SK-N-SH (cell line): Measurements from ENCODE around the gene CEP250. TPM values are rescaled to one million over a fixed set of nuclear protein-coding genes. Genes with fewer than 3 reads are reported as not detected.

Experiments
- CTCF ChIA-PET: fragments of 300-600, 350-600 bp; formaldehyde crosslinking; extraction: SDS; loops from one replicate; lab custom pipeline; 2021; lab: Yijun Ruan, JAX
- POLR2A ChIA-PET: fragments of 350-600 bp; sonication (Branson Sonifier 250); formaldehyde crosslinking; extraction: SDS; loops from one replicate; lab custom pipeline; 2020; ENCODE audit warnings: antibody characterized with exemption, inconsistent platforms; lab: Yijun Ruan, JAX
- DNase-seq: peaks from one replicate; pipeline ENCODE4 v3.0.0; 2012
- H2AFZ ChIP-seq: fragments of 200-600 bp; sonication (generic); 2 replicates; pipeline ENCODE4 v1.8.1; 2016; ENCODE audit warnings: antibody characterized with exemption, mild to moderate bottlenecking, low read depth
- H3F3A ChIP-seq: fragments of 200-600 bp; sonication (generic); replicated peaks from 2 replicates; pipeline ENCODE3; 2016; ENCODE audit warnings: antibody characterized with exemption, mild to moderate bottlenecking; ENCODE audit not compliant: insufficient read depth
- H3K27ac ChIP-seq, 2 experiments: fragments of 200-500 bp in 1 of 2; fragments of 200-600 bp in 1 of 2; sonication (Bioruptor generic) in 1 of 2; sonication (generic), shearing (Covaris generic) in 1 of 2; 2 replicates each; pipeline versions ENCODE4 v1.5.1 to v1.6.1; 2014 to 2016; ENCODE audit warnings: low read depth in 2 of 2, inconsistent platforms in 1 of 2, low read length in 1 of 2, mild to moderate bottlenecking in 1 of 2, mixed read lengths in 1 of 2
- H3K27me3 ChIP-seq: fragments of 200-600 bp; sonication (generic), shearing (Covaris generic); 2 replicates; pipeline ENCODE4 v1.6.1; 2016; ENCODE audit warnings: mixed run types; ENCODE audit not compliant: insufficient read depth
- H3K36me3 ChIP-seq, 2 experiments: fragments of 200-500 bp in 1 of 2; fragments of 200-600 bp in 1 of 2; sonication (Bioruptor generic) in 1 of 2; sonication (generic) in 1 of 2; replicated peaks in 1 of 2; 2 replicates each; pipeline versions ENCODE3 to v1.5.1; 2014 to 2016; ENCODE audit warnings: low read length in 1 of 2, mild to moderate bottlenecking in 1 of 2; ENCODE audit not compliant: insufficient read depth in 2 of 2, control insufficient read depth in 1 of 2
- H3K4me1 ChIP-seq, 2 experiments: fragments of 200-500 bp in 1 of 2; fragments of 200-600 bp in 1 of 2; sonication (Bioruptor generic) in 1 of 2; sonication (generic), shearing (Covaris generic) in 1 of 2; 2 replicates each; pipeline versions ENCODE4 v1.5.1 to v1.6.1; 2014 to 2016; ENCODE audit warnings: low read depth in 1 of 2, low read length in 1 of 2, mixed run types in 1 of 2; ENCODE audit not compliant: insufficient read depth in 2 of 2, control insufficient read depth in 1 of 2
- H3K4me2 ChIP-seq: fragments of 200-600 bp; sonication (generic), shearing (Covaris generic); 2 replicates; pipeline ENCODE4 v1.6.1; 2017; ENCODE audit warnings: mixed run types
- H3K4me3 ChIP-seq, 2 experiments: fragments of 200-500 bp in 1 of 2; fragments of 200-600 bp in 1 of 2; sonication (Bioruptor generic) in 1 of 2; sonication (generic), shearing (Covaris generic) in 1 of 2; 2 replicates each; pipeline versions ENCODE4 v1.5.1 to v1.8.1; 2014 to 2016; ENCODE audit warnings: low read depth in 2 of 2, inconsistent platforms in 1 of 2, low read length in 1 of 2, mild to moderate bottlenecking in 1 of 2, mixed read lengths in 1 of 2, moderate library complexity in 1 of 2
- H3K79me2 ChIP-seq: fragments of 200-600 bp; sonication (generic); 2 replicates; pipeline ENCODE4 v1.8.1; 2017; ENCODE audit warnings: mild to moderate bottlenecking; ENCODE audit not compliant: insufficient read depth
- H3K9ac ChIP-seq: fragments of 200-600 bp; sonication (generic); 2 replicates; pipeline ENCODE4 v1.6.1; 2017; ENCODE audit warnings: mixed run types
- H3K9me2 ChIP-seq: fragments of 200-600 bp; sonication (generic); 2 replicates; pipeline ENCODE4 v1.6.1; 2017; ENCODE audit warnings: mixed run types
- H3K9me3 ChIP-seq: fragments of 200-600 bp; sonication (generic); 2 replicates; pipeline ENCODE4 v1.6.1; 2017; ENCODE audit warnings: mixed run types, mild to moderate bottlenecking, moderate library complexity
- H4K20me1 ChIP-seq: fragments of 200-600 bp; sonication (generic); 2 replicates; pipeline ENCODE4 v1.6.1; 2017; ENCODE audit warnings: mild to moderate bottlenecking, mixed run types; ENCODE audit not compliant: insufficient read depth
- ELF1 ChIP-seq: IDR thresholded peaks from 2 replicates; pipeline ENCODE4 v1.4.0; 2012
- FOSL2 ChIP-seq: IDR thresholded peaks from 2 replicates; pipeline ENCODE4 v1.4.0; 2012; ENCODE audit warnings: low read depth, mild to moderate bottlenecking, moderate library complexity, borderline replicate concordance
- GABPA ChIP-seq: IDR thresholded peaks from 2 replicates; pipeline ENCODE4 v1.4.0; 2012; ENCODE audit warnings: low read depth, mild to moderate bottlenecking
- JUND ChIP-seq: IDR thresholded peaks from 2 replicates; pipeline ENCODE4 v1.4.0; 2012
- MAX ChIP-seq: IDR thresholded peaks from 2 replicates; pipeline ENCODE4 v1.4.0; 2012; ENCODE audit warnings: low read depth
- MEF2A ChIP-seq: IDR thresholded peaks from 2 replicates; pipeline ENCODE4 v1.4.0; 2012; ENCODE audit warnings: low read depth, borderline replicate concordance
- MXI1 ChIP-seq: IDR thresholded peaks from 2 replicates; pipeline ENCODE4 v1.6.1; 2012; ENCODE audit warnings: mild to moderate bottlenecking, low read depth, low read length, improper control_type of control experiment
- NFIC ChIP-seq: IDR thresholded peaks from 2 replicates; pipeline ENCODE4 v1.4.0; 2012; ENCODE audit warnings: borderline replicate concordance
- PBX3 ChIP-seq: IDR thresholded peaks from 2 replicates; pipeline ENCODE4; 2012
- RCOR1 ChIP-seq: fragments of 150-350 bp; IDR thresholded peaks from 2 replicates; pipeline ENCODE4 v1.6.1; 2017; ENCODE audit warnings: antibody characterized with exemption, low read length
- RXRA ChIP-seq: IDR thresholded peaks from 2 replicates; pipeline ENCODE4 v1.4.0; 2012; ENCODE audit warnings: low read depth, mild to moderate bottlenecking, borderline replicate concordance
- TAF1 ChIP-seq: IDR thresholded peaks from 2 replicates; pipeline ENCODE4 v1.6.1; 2012; ENCODE audit warnings: low read depth, mild to moderate bottlenecking, low read length, moderate library complexity, borderline replicate concordance
- TCF12 ChIP-seq: IDR thresholded peaks from 2 replicates; pipeline ENCODE4 v1.4.0; 2012
- TEAD4 ChIP-seq: IDR thresholded peaks from 2 replicates; pipeline ENCODE4 v1.4.0; 2012; ENCODE audit warnings: mild to moderate bottlenecking, borderline replicate concordance; ENCODE audit not compliant: insufficient read depth
- YY1 ChIP-seq: IDR thresholded peaks from 2 replicates; pipeline ENCODE4 v1.4.0; 2012; ENCODE audit warnings: low read depth, mild to moderate bottlenecking
- WGBS: methylation state at CpG from one replicate; pipeline ENCODE4 v1.1.6; 2017; ENCODE audit warnings: low lambda C conversion rate; 5-methylcytosine and 5-hydroxymethylcytosine counted together
- polyA plus RNA-seq, 3 experiments: library from polyadenylated mRNA; depleted of rRNA; stranded (reverse); fragments of >200 nt; gene quantifications; 2 replicates each; pipeline ENCODE4 v1.2.3, GENCODE V29; 2012
- TF ChIP-seq, protein P1 (sequence below): IDR thresholded peaks from 2 replicates; pipeline ENCODE4 v1.6.1; 2012; ENCODE audit warnings: mild to moderate bottlenecking, low read depth, low read length, moderate library complexity
- TF ChIP-seq, protein P2 (sequence below): fragments of 150-350 bp; IDR thresholded peaks from 2 replicates; pipeline ENCODE4 v1.6.1; 2016; ENCODE audit warnings: mild to moderate bottlenecking, low read depth, low read length
- TF ChIP-seq, protein P3 (sequence below): fragments of 200-600 bp; sonication (generic); IDR thresholded peaks from 2 replicates; pipeline ENCODE4 v1.6.1; 2017; ENCODE audit warnings: antibody characterized with exemption, mild to moderate bottlenecking, moderate library complexity

The CEP250 gene
- polyA plus RNA-seq, 1 of the 3 experiments (the other 2 are of a cell fraction): 13.3 TPM

DNA sequence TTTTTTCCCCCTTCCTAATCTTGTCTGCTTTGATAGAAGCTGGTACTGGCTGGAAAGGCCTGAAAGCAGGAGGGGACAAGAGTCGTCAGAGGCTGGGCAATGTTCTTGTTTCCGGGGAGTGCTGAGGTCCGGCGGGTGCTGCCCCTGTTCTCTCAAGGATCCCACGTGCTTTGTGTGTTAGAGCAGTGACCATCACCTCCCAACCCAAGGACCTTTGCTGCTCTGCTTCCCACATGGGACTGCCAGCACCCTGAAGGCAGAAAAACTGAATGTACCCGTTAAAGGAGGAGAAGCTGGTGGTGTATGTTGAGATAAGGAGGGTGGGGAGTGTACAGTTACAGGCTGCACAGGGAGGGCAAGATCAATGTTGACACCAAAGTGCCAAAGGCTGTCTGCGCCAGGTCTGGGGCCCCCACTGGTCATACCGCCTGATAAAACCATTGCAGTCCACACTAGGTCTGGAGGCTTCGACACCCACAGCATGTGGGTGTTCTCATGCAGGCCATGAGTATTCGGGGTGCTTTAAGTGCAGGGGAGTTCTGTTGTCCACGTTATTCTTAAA, 59.1 kb downstream of the CEP250 start:
- H4K20me1 ChIP-seq: no peaks in the 10 kb centered on the region
- H3F3A ChIP-seq: peaks cover 10% of the 10 kb centered on the region
- no peak overlapping the region for H2AFZ ChIP-seq
- no peak overlapping the region for H3K4me3 ChIP-seq
- no peaks in the 10 kb centered on the region for H3K27me3 ChIP-seq
- H3K9me2 ChIP-seq: no peaks in the 10 kb centered on the region
- peaks cover 12 to 24% of the 10 kb centered on the region in 2 experiments for H3K36me3 ChIP-seq
- H3K4me2 ChIP-seq: no peak overlapping the region
- no peak for TF ChIP-seq MXI1
- no peak for TF ChIP-seq TEAD4
- no peak for TF ChIP-seq NFIC
- no peak for TF ChIP-seq PBX3
- no peak for TF ChIP-seq RXRA
- no peak for TF ChIP-seq TAF1
- no peak for TF ChIP-seq JUND
- no peak for TF ChIP-seq FOSL2
- TF ChIP-seq TCF12: no peak
- TF ChIP-seq, protein P1, sequence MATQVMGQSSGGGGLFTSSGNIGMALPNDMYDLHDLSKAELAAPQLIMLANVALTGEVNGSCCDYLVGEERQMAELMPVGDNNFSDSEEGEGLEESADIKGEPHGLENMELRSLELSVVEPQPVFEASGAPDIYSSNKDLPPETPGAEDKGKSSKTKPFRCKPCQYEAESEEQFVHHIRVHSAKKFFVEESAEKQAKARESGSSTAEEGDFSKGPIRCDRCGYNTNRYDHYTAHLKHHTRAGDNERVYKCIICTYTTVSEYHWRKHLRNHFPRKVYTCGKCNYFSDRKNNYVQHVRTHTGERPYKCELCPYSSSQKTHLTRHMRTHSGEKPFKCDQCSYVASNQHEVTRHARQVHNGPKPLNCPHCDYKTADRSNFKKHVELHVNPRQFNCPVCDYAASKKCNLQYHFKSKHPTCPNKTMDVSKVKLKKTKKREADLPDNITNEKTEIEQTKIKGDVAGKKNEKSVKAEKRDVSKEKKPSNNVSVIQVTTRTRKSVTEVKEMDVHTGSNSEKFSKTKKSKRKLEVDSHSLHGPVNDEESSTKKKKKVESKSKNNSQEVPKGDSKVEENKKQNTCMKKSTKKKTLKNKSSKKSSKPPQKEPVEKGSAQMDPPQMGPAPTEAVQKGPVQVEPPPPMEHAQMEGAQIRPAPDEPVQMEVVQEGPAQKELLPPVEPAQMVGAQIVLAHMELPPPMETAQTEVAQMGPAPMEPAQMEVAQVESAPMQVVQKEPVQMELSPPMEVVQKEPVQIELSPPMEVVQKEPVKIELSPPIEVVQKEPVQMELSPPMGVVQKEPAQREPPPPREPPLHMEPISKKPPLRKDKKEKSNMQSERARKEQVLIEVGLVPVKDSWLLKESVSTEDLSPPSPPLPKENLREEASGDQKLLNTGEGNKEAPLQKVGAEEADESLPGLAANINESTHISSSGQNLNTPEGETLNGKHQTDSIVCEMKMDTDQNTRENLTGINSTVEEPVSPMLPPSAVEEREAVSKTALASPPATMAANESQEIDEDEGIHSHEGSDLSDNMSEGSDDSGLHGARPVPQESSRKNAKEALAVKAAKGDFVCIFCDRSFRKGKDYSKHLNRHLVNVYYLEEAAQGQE: no peak
- TF ChIP-seq YY1: no peak
- H3K79me2 ChIP-seq: no peaks in the 10 kb centered on the region
- WGBS: 82% methylated on average over 9 of the region's 11 CpGs
- no peak overlapping the region for H3K9ac ChIP-seq
- H3K9me3 ChIP-seq: no peaks in the 10 kb centered on the region
- H3K27ac ChIP-seq: no peak overlapping the region
- peaks cover 7 to 14% of the 10 kb centered on the region in 2 experiments; a peak in 3 of 4 replicates for H3K4me1 ChIP-seq
- POLR2A ChIA-PET: no interaction called here
- DNase-seq: no peak
- CTCF ChIA-PET: interaction anchor here (1.1 to 1.7 kb wide), 3 partner anchors 9 to 51 kb away, joined by 3 to 5 read pairs (median 4); no protein-coding TSS in a partner anchor

- Histone ChIP-seq H3K4me1 (peaks cover 7 to 14% of the 10 kb centered on the region in 2 experiments; a peak in 3 of 4 replicates), H3K79me2 (no peaks in the 10 kb centered on the region), H4K20me1 (no peaks in the 10 kb centered on the region), H3K9ac (no peak overlapping the region), H3F3A (peaks cover 10% of the 10 kb centered on the region), H2AFZ (no peak overlapping the region), H3K9me2 (no peaks in the 10 kb centered on the region), H3K36me3 (peaks cover 12 to 16% of the 10 kb centered on the region in 2 experiments), H3K27me3 (no peaks in the 10 kb centered on the region), H3K9me3 (no peaks in the 10 kb centered on the region), H3K4me3 (no peak overlapping the region), H3K4me2 (no peak overlapping the region), H3K27ac (no peak overlapping the region)
- ChIA-PET POLR2A (interaction anchor here (1.3 kb wide), 1 partner anchor 27 kb away, joined by 3 read pairs; the partner anchor contains the start of gene ERGIC3), CTCF (interaction anchor here (1.6 kb wide), 1 partner anchor 51 kb away, joined by 6 read pairs; no protein-coding TSS in a partner anchor)
- DNase-seq: no peak
- WGBS: 96% methylated on average over 4 of the region's 4 CpGs
- TF ChIP-seq GABPA (no peak), MAX (no peak), ELF1 (no peak), JUND (no peak), RCOR1 (no peak), MEF2A (no peak), YY1 (no peak)
- TF ChIP-seq, protein P2, sequence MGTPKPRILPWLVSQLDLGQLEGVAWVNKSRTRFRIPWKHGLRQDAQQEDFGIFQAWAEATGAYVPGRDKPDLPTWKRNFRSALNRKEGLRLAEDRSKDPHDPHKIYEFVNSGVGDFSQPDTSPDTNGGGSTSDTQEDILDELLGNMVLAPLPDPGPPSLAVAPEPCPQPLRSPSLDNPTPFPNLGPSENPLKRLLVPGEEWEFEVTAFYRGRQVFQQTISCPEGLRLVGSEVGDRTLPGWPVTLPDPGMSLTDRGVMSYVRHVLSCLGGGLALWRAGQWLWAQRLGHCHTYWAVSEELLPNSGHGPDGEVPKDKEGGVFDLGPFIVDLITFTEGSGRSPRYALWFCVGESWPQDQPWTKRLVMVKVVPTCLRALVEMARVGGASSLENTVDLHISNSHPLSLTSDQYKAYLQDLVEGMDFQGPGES: no peak
- TF ChIP-seq, protein P3, sequence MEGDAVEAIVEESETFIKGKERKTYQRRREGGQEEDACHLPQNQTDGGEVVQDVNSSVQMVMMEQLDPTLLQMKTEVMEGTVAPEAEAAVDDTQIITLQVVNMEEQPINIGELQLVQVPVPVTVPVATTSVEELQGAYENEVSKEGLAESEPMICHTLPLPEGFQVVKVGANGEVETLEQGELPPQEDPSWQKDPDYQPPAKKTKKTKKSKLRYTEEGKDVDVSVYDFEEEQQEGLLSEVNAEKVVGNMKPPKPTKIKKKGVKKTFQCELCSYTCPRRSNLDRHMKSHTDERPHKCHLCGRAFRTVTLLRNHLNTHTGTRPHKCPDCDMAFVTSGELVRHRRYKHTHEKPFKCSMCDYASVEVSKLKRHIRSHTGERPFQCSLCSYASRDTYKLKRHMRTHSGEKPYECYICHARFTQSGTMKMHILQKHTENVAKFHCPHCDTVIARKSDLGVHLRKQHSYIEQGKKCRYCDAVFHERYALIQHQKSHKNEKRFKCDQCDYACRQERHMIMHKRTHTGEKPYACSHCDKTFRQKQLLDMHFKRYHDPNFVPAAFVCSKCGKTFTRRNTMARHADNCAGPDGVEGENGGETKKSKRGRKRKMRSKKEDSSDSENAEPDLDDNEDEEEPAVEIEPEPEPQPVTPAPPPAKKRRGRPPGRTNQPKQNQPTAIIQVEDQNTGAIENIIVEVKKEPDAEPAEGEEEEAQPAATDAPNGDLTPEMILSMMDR: no peak
Observed at GRCh38 chr20:35515341-35515740, 59.9 kb downstream of the CEP250 start.
